ENCODE measurements around the gene HAGHL. TPM values are rescaled to one million over a fixed set of nuclear protein-coding genes. Genes with fewer than 3 reads are reported as not detected.

HAGHL gene
- total RNA-seq, 1 experiment from 2014 or later = 2.5 TPM

- TF ChIP-seq EZH2 (IDR thresholded peaks at IDR 0.05; ENCODE audit: borderline replicate concordance, low read depth, low read length, poor library complexity, severe bottlenecking) (no peak), CTCF (conservative IDR thresholded peaks at IDR 0.05; ENCODE audit: low read depth, low read length) (no peak)
- H3K4me3 ChIP-seq (ENCODE audit: low read depth, low read length, poor library complexity, severe bottlenecking) = no peak overlapping the region
- POLR2A ChIA-PET (ENCODE audit: low non-redundant PET) = no interaction called here
Measured at GRCh38 chr16:704047-704446, 22.9 kb upstream of the HAGHL start.

GRCh38 chr16:704552-705380 lies 22.1 kb upstream of the HAGHL start:
- no peak overlapping the region for H3K27ac ChIP-seq (ENCODE audit: low read depth, low read length, poor library complexity, severe bottlenecking)
- no peaks in the 10 kb centered on the region for H3K4me1 ChIP-seq (ENCODE audit: insufficient read depth, low read length, poor library complexity, severe bottlenecking)
- no peak for TF ChIP-seq CTCF (conservative IDR thresholded peaks at IDR 0.05; ENCODE audit: low read depth, low read length)
- peak; percentile 33 for TF ChIP-seq EZH2 (IDR thresholded peaks at IDR 0.05; ENCODE audit: borderline replicate concordance, low read depth, low read length, poor library complexity, severe bottlenecking)
- intact Hi-C loops (cut with micrococcal nuclease; ENCODE audit: unreplicated experiment) = no loop called here
- peak overlapping the region; percentile 36 for H3K4me3 ChIP-seq (ENCODE audit: low read depth, low read length, poor library complexity, severe bottlenecking)
- DNase-seq (ENCODE audit: low spot score) = no peak
- ChIA-PET CTCF (no interaction called here), POLR2A (ENCODE audit: low non-redundant PET) (no interaction called here)
- no peaks in the 10 kb centered on the region for H3K9me3 ChIP-seq (ENCODE audit: low read depth, low read length, poor library complexity, severe bottlenecking)
- H3K27me3 ChIP-seq (replicated peaks; ENCODE audit: insufficient read depth, low read depth, low read length, poor library complexity) = peaks cover 73% of the 10 kb centered on the region
- no TSS peak for BruUV-seq (replicated peaks)
- H3K36me3 ChIP-seq (ENCODE audit: insufficient read depth, low read length, poor library complexity, severe bottlenecking) = no peaks in the 10 kb centered on the region

More at GRCh38 chr16:704047-704446, 22.9 kb upstream of the HAGHL start:
- BruUV-seq (replicated peaks) = no TSS peak
- intact Hi-C loops (cut with micrococcal nuclease; ENCODE audit: unreplicated experiment) = no loop called here
- no peaks in the 10 kb centered on the region for H3K4me1 ChIP-seq (ENCODE audit: insufficient read depth, low read length, poor library complexity, severe bottlenecking)
- H3K9me3 ChIP-seq (ENCODE audit: low read depth, low read length, poor library complexity, severe bottlenecking) = no peaks in the 10 kb centered on the region
- H3K27ac ChIP-seq (ENCODE audit: low read depth, low read length, poor library complexity, severe bottlenecking) = no peak overlapping the region
- no peaks in the 10 kb centered on the region for H3K36me3 ChIP-seq (ENCODE audit: insufficient read depth, low read length, poor library complexity, severe bottlenecking)
- peaks cover 77% of the 10 kb centered on the region for H3K27me3 ChIP-seq (replicated peaks; ENCODE audit: insufficient read depth, low read depth, low read length, poor library complexity)
- CTCF ChIA-PET = no interaction called here
- no peak for DNase-seq (ENCODE audit: low spot score)

- intact Hi-C loops (cut with micrococcal nuclease; ENCODE audit: unreplicated experiment) = no loop called here
- no peaks in the 10 kb centered on the region for H3K36me3 ChIP-seq (ENCODE audit: insufficient read depth, low read length, poor library complexity, severe bottlenecking)
- no peaks in the 10 kb centered on the region for H3K4me1 ChIP-seq (ENCODE audit: insufficient read depth, low read length, poor library complexity, severe bottlenecking)
- CTCF ChIA-PET = no interaction called here
- H3K27ac ChIP-seq (ENCODE audit: low read depth, low read length, poor library complexity, severe bottlenecking) = no peak within 1 kb of the TSS
- H3K4me3 ChIP-seq (ENCODE audit: low read depth, low read length, poor library complexity, severe bottlenecking) = peak within 1 kb of the TSS; percentile 36
- peak; percentile 73 for DNase-seq (ENCODE audit: low spot score)
- POLR2A ChIA-PET (ENCODE audit: low non-redundant PET) = no interaction called here
- peaks cover 66% of the 10 kb centered on the region for H3K27me3 ChIP-seq (replicated peaks; ENCODE audit: insufficient read depth, low read depth, low read length, poor library complexity)
- no TSS peak for BruUV-seq (replicated peaks)
- TF ChIP-seq EZH2 (IDR thresholded peaks at IDR 0.05; ENCODE audit: borderline replicate concordance, low read depth, low read length, poor library complexity, severe bottlenecking) = no peak
- TF ChIP-seq CTCF (conservative IDR thresholded peaks at IDR 0.05; ENCODE audit: low read depth, low read length) = no peak
- no peaks in the 10 kb centered on the region for H3K9me3 ChIP-seq (ENCODE audit: low read depth, low read length, poor library complexity, severe bottlenecking)
Measured at GRCh38 chr16:705431-706188, 21.3 kb upstream of the HAGHL start, which contains the start of gene FBXL16. TSS of gene FBXL16 (minus strand) at chr16:705801. CDS start at chr16:697405, 8,396 bp downstream.

Measured in A673 (cell line).